Activated T-helper 1 cell treated with anti-CD3 and anti-CD28 coated beads, Interleukin-12 subunit alpha, Interleukin-12 subunit beta, Interleukin-2, Interleukin-4 antibody, amounts not matched to agents 30 ng/mL and 10 ng/mL and 1 ng/mL, durations not matched to agents 14 hours and 24 hours and 36 hours (primary cell): Measurements from ENCODE around the gene TMIGD2. TPM values are rescaled to one million over a fixed set of nuclear protein-coding genes. Genes with fewer than 3 reads are reported as not detected.
"Not testable (repeated sequence)": the region's sequence is repeated elsewhere in the genome, so short reads cannot be mapped to it uniquely, and the experiment has no call there.

Experiments
- DNase-seq: peaks from one replicate; pipeline ENCODE4 v3.0.0; 2021; ENCODE audit warnings: low spot score
- H3K27ac Mint-ChIP-seq: one replicate; pipeline ENCODE4 v1.8.0; 2021; ENCODE audit warnings: mild to moderate bottlenecking, mixed read lengths
- H3K27me3 Mint-ChIP-seq: one replicate; pipeline ENCODE4 v1.8.0; 2022; ENCODE audit warnings: mild to moderate bottlenecking, moderate library complexity, mixed read lengths; ENCODE audit not compliant: insufficient read depth
- H3K36me3 Mint-ChIP-seq: one replicate; pipeline ENCODE4 v1.8.0; 2021; ENCODE audit warnings: low read depth, mixed read lengths
- H3K4me1 Mint-ChIP-seq: one replicate; pipeline ENCODE4 v1.8.0; 2021; ENCODE audit warnings: low read depth, mixed read lengths
- H3K4me3 Mint-ChIP-seq: one replicate; pipeline ENCODE4 v1.8.0; 2021; ENCODE audit warnings: mild to moderate bottlenecking, moderate library complexity, mixed read lengths
- H3K9me3 Mint-ChIP-seq: one replicate; pipeline ENCODE4 v1.8.0; 2021; ENCODE audit warnings: mixed read lengths
- intact Hi-C: fragments of 100-400 bp; cut with micrococcal nuclease; formaldehyde crosslinking; loops from one replicate; pipeline ENCODE4 v1.15.1; 2024
- total RNA-seq: library from RNA; stranded (reverse); gene quantifications from 2 replicates; pipeline ENCODE4 v1.2.3, GENCODE V29; 2022

The TMIGD2 gene, protein sequence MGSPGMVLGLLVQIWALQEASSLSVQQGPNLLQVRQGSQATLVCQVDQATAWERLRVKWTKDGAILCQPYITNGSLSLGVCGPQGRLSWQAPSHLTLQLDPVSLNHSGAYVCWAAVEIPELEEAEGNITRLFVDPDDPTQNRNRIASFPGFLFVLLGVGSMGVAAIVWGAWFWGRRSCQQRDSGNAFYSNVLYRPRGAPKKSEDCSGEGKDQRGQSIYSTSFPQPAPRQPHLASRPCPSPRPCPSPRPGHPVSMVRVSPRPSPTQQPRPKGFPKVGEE
- total RNA-seq: 11.0 and 13.2 TPM in 2 replicates

DNA sequence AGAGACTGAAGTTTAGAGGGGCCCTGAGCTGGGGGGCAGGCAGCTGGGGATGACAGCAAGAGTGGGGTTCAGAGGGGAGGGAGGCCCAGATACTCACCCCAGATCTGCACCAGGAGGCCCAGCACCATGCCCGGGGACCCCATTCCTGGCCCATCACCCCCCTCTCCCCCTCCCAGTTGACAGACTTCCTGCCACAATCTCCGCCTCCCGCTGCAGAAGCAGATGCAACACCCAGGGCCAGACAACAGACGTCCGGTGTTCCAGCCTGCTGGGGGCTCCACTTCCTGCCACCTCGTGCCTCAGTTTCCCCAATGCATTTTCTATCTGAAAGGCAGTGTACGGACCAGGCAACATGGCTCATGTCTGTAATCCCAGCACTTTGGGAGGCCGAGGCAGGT lies at the start of gene TMIGD2:
TSS of gene TMIGD2 (minus strand) at position 147 of the 398 bp plus-strand sequence. CDS start at position 143, 4 bp downstream.
- Mint-ChIP-seq H3K4me3 (peak within 1 kb of the TSS; percentile 84), H3K27ac (peak within 1 kb of the TSS; percentile 86), H3K36me3 (peaks cover 2% of the 10 kb centered on the region), H3K9me3 (no peaks in the 10 kb centered on the region), H3K27me3 (no peaks in the 10 kb centered on the region), H3K4me1 (peaks cover 45% of the 10 kb centered on the region)
- DNase-seq: no peak
- intact Hi-C loops: loop anchor here (5.0 kb wide), 1 partner anchor 35 kb away; no protein-coding TSS in a partner anchor

DNA sequence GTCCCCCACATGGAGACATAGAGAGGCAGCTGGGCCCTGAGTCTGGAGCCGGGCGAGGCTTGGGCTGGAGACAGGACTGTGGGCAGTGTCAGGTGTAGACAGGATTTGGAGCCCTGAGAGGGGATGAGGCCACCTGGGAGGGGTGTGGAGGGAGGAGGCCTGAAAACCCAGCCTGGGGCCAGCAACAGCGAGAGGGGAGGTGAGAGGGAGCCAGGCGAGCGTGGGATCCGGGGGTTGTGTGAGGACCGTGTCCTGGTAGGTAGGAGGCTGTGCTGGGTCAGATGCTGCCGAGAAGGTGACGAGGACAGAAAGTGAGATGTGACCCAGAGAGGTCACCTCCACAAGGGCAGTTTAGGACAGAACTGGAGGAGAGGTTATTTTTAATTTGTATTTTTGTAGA lies 48.5 kb upstream of the TMIGD2 start:
- Mint-ChIP-seq H3K4me3 (no peak overlapping the region), H3K27me3 (no peaks in the 10 kb centered on the region), H3K27ac (no peak overlapping the region), H3K36me3 (peaks cover 9% of the 10 kb centered on the region), H3K9me3 (no peaks in the 10 kb centered on the region), H3K4me1 (no peaks in the 10 kb centered on the region)
- no peak for DNase-seq
- intact Hi-C loops: no loop called here

DNA sequence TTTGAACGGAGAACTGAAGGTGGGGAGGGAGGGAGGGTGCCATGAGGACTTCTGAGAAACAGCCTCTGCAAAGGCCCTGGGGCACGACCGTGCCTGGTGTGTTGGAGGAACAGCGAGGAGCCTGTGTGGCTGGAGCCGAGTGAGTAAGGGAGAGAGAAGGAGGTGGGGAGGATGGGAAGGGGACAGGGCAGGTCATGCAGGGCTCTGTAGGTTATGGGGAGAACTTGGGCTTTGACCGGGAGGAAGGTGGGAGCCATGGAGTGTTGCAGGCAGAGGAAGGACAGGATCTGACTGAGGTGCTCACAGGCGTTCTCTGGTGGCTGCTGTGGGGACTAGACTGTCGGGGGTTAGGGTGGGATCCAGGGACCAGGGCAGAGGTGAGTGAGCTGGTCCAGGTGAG lies 47.9 kb upstream of the TMIGD2 start:
- no peaks in the 10 kb centered on the region for H3K27me3 Mint-ChIP-seq
- intact Hi-C loops: no loop called here
- no peaks in the 10 kb centered on the region for H3K9me3 Mint-ChIP-seq
- no peak for DNase-seq
- H3K27ac Mint-ChIP-seq: no peak overlapping the region
- H3K36me3 Mint-ChIP-seq: peaks cover 9% of the 10 kb centered on the region
- no peaks in the 10 kb centered on the region for H3K4me1 Mint-ChIP-seq
- H3K4me3 Mint-ChIP-seq: no peak overlapping the region

DNA sequence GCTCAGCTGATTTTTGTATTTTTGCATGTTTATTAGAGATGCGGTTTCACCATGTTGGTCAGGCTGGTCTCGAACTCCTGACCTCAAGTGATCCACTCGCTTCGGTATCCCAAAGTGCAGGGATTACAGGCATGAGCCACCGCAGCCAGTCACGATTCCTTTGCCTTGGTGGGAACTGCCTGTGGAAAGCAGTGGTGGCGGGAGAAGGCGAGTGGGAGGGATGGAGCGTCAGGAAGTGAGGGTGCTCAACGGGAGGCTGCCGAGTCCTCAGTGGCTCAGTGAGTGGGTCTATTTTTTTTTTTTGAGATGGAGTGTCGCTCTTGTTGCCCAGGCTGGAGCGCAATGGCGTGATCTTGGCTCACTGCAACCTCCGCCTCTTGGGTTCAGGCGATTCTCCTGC lies 47.0 kb upstream of the TMIGD2 start:
- H3K9me3 Mint-ChIP-seq, DNase-seq, H3K36me3 Mint-ChIP-seq, H3K27ac Mint-ChIP-seq, H3K4me3 Mint-ChIP-seq, H3K4me1 Mint-ChIP-seq, H3K27me3 Mint-ChIP-seq, intact Hi-C loops: not testable (repeated sequence)

DNA sequence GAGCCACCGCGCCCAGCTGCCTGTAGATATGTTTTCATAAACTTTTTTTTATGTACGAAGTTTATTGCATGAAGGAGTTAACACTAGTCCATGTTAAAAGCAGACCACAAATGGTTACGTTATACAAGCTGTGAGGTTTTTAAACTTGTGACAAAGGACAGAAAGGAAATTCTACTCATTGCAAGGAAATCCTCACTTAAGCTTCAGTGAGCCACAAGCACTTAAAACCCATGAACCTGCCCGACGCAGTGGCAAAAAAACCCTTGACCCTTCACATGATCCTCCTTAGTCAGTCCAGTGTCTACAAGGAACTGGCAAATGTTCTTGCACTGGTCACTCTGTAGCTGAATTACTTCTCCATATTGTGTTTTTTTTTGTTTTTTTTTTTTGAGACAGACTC lies 45.3 kb upstream of the TMIGD2 start:
- Mint-ChIP-seq H3K27ac (no peak overlapping the region), H3K27me3 (no peaks in the 10 kb centered on the region), H3K4me3 (no peak overlapping the region), H3K36me3 (peaks cover 6% of the 10 kb centered on the region), H3K9me3 (no peaks in the 10 kb centered on the region), H3K4me1 (no peaks in the 10 kb centered on the region)
- intact Hi-C loops: no loop called here
- no peak for DNase-seq

DNA sequence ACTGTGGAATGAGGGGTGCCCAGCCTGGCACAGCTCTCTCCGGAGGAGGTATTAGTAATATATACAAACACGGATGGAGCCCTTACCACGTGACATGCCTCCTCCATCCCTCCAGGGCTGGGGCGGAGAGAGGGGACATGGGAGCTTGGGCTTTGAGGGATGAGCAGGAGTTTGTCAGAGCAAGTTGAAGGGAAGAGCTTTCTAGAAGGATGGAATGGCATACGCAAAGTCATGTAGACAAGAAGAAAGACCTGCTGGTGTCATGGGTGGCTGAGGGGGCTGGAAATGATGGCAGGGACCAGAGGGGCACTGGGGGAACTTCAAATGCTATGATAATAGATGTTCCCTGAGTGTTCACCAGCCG lies 43.8 kb upstream of the TMIGD2 start:
- no peaks in the 10 kb centered on the region for H3K9me3 Mint-ChIP-seq

DNA sequence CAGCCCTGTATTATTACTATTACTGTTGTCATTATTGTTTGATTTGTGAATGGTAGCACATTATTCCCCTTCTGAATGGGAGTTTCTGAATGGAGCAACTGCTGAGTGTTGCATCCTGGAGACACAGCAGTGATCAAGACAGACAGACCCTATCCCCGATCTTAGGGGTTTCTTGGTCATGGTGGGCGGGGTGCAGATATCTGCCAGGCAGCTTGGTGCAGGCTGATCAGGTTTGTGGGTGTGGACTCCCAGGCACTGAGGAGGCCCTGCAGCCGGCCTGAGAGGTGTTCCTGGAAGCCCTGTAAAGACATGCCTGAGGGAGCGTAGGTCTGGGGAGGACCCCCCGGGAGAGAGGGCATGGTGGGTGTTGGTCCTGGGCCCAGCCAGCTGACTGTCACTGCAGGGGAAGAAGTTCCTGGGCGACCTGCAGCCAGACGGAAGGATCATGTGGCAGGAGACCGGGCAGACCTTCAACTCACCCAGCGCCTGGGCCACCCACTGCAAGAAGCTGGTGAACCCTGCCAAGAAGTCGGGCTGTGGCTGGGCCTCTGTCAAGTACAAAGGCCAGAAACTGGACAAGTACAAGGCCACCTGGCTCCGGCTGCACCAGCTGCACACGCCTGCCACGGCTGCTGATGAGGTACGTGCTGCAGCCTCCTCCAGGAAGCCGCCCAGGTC lies 43.3 kb upstream of the TMIGD2 start:
- Mint-ChIP-seq H3K27ac (no peak overlapping the region), H3K4me1 (no peaks in the 10 kb centered on the region), H3K4me3 (peak overlapping the region; percentile 61), H3K36me3 (peaks cover 5% of the 10 kb centered on the region), H3K9me3 (no peaks in the 10 kb centered on the region), H3K27me3 (no peaks in the 10 kb centered on the region)
- DNase-seq: no peak
- intact Hi-C loops: no loop called here

More for the DNA sequence above, 43.8 kb upstream of the TMIGD2 start:
- Mint-ChIP-seq H3K27me3 (no peaks in the 10 kb centered on the region), H3K4me1 (no peaks in the 10 kb centered on the region), H3K4me3 (peak overlapping the region; percentile 42), H3K36me3 (peaks cover 6% of the 10 kb centered on the region), H3K27ac (peak overlapping the region; percentile 19)
- intact Hi-C loops: no loop called here
- no peak for DNase-seq

DNA sequence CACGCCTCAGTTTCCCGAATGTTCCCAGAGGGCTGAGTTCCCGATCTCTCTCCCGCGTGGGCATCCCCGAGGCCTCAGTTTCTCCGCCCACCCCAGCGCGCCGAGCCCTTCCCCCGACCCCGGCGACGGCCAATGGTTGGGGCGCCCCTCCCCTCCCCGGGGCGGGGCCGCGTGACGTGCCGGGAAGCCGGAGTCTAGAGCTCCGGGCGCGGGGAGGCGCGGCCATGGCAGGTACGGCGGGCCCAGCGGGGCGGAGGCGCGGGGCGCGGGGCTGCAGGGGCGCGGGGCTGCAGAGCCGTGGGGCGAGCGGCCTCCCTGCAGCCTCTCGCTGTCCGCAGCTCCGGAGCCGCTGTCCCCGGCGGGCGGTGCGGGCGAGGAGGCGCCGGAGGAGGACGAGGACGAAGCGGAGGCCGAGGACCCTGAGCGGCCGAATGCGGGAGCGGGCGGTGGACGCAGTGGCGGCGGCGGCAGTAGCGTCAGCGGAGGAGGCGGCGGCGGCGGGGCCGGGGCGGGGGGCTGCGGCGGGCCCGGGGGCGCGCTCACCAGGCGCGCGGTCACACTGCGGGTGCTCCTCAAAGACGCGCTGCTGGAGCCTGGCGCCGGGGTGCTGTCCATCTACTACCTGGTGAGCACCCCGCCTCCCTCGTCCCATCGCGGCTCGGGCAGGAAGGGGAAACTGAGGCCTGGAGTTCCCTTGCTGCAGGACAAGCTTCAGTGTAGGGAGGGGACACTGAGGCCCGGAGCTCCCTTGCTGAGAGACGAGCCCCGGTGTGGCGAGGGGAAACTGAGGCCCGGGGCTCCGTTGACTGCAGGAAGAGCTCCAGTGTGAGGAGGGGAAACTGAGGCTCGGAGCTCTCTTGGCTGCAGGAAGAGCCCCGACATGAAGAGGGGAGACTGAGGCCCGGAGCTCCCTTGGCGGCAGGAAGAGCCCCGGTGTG lies 41.5 kb upstream of the TMIGD2 start, which contains the start of gene MPND:
TSS of gene MPND (plus strand) at position 193 of the 938 bp plus-strand sequence. CDS start at position 225, 32 bp downstream.
- peak within 1 kb of the TSS; percentile 91 for H3K4me3 Mint-ChIP-seq
- intact Hi-C loops: loop anchor here (1.0 to 2.0 kb wide), 8 partner anchors 15 to 771 kb away; partner anchors contain the start of genes APBA3, HMG20B, SH3GL1 and UBXN6
- H3K36me3 Mint-ChIP-seq: peaks cover 3% of the 10 kb centered on the region
- H3K9me3 Mint-ChIP-seq: no peaks in the 10 kb centered on the region
- DNase-seq: peak; percentile 96
- peak within 1 kb of the TSS; percentile 90 for H3K27ac Mint-ChIP-seq
- peaks cover 9% of the 10 kb centered on the region for H3K4me1 Mint-ChIP-seq
- no peaks in the 10 kb centered on the region for H3K27me3 Mint-ChIP-seq

DNA sequence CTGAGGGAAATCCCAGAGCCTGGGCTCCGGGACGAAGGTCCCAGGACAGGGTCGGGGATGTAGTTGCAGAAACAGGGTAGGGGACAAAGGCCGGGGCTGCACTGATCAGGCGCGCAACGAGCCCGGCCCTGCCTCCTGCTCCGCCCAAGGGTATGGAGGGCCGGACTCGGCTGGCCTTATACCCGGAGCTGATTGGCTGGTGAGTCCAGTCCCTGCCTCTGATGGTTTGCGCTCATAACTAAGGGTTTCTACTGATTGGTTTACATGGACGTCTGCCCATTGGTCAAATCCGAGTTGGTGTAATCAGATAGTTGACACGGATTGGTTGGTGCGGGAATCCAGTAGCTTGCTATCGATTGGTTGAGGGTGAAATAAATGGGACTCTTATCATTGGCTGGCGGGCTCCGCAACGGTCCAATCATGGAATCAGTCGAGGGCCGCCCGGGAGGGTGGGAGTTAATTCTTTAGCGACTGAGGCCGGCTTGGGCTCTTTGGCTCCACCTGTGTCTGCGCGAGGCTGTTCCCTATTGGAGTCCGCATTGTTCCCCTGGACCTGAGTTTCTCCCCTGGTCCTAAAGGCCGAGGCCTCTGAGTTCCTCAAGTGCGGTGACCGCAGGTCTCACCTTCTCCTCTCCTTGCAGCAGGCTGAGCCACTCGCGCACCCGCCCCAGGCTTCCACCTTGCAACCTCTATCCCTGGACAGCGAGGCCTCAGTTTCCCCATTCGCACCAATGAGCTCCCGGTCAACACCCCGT lies 40.6 kb upstream of the TMIGD2 start:
- intact Hi-C loops: loop anchor here (1.0 to 2.0 kb wide), 11 partner anchors 10 to 770 kb away; partner anchors contain the start of genes APBA3, FSD1, HMG20B and SH3GL1
- peak; percentile 92 for DNase-seq
- peaks cover 3% of the 10 kb centered on the region for H3K36me3 Mint-ChIP-seq
- peak overlapping the region; percentile 90 for H3K27ac Mint-ChIP-seq
- H3K9me3 Mint-ChIP-seq: no peaks in the 10 kb centered on the region
- H3K27me3 Mint-ChIP-seq: no peaks in the 10 kb centered on the region
- H3K4me1 Mint-ChIP-seq: peaks cover 18% of the 10 kb centered on the region
- peak overlapping the region; percentile 91 for H3K4me3 Mint-ChIP-seq

DNA sequence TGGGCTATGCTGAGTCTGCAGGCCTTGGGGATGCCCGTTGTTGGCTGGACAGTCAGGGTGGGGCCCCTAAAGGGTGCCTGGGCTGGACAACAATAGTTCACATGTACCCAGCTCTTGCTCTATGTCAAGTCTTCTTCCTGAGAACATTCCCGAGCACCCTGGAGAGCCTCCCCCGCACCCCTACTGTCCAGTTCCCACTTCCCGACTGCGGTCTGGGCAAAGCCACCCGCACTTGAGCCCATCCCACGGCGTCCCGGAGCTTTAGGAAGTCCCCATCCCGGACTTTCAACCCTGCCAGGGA lies 40.1 kb upstream of the TMIGD2 start:
- no peaks in the 10 kb centered on the region for H3K27me3 Mint-ChIP-seq

DNA sequence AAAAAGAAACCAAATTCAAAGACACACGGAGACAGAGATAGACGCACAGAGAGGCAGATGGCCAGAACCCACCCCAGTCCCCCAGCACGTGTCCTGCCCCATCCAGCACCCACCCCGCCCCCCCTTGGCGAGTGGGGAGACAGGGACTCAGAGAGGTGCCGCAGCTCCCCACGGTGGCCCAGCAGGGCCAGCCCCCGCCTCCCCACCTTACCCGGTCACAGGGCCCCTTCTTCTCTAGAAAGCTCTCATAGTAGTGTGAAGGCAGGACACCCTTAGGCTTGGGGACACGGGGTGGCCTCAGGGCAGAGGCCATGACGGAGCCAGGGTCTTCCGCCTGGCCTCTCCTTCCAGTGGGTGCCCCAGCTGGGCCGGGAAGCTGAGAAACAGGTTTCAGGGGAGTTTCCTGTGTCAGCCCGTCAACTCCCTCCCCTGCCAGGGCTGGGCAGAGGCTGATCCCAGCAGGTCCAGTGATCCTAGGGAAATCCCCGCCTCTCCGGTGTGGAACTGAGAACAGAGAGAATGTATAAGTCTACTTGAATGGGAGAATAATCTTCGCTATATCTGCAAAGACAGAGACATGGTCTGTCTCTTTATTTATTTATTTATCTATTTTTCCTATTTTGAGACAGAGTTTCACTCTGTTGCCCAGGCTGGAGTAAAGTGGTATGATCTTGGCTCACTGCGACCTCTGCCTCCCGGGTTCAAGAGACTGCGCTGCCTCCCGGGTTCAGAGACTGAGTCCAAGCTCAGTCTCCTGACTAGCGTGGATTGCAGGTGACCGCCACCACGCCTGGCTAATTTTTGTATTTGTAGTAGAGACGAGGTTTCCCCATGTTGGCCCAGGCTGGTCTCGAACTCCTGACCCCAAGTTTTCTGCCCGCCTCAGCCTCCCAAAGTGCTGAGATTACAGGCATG lies 36.5 kb upstream of the TMIGD2 start, which contains the start of gene STAP2:
TSS of gene STAP2 (minus strand) at position 387 of the 915 bp plus-strand sequence. CDS start at position 313, 74 bp downstream.
- DNase-seq: no peak
- peaks cover 13% of the 10 kb centered on the region for H3K9me3 Mint-ChIP-seq
- intact Hi-C loops: loop anchor here (1.0 kb wide), 1 partner anchor 71 kb away; no protein-coding TSS in a partner anchor
- H3K36me3 Mint-ChIP-seq: peaks cover 14% of the 10 kb centered on the region
- peak within 1 kb of the TSS; percentile 89 for H3K27ac Mint-ChIP-seq
- H3K4me3 Mint-ChIP-seq: peak within 1 kb of the TSS; percentile 81
- H3K4me1 Mint-ChIP-seq: peaks cover 29% of the 10 kb centered on the region
- H3K27me3 Mint-ChIP-seq: no peaks in the 10 kb centered on the region

More for the DNA sequence above, 40.1 kb upstream of the TMIGD2 start:
- Mint-ChIP-seq H3K27ac (peak overlapping the region; percentile 90), H3K9me3 (no peaks in the 10 kb centered on the region), H3K4me3 (peak overlapping the region; percentile 91), H3K4me1 (peaks cover 20% of the 10 kb centered on the region), H3K36me3 (peaks cover 3% of the 10 kb centered on the region)
- intact Hi-C loops: loop anchor here (1.0 to 2.0 kb wide), 7 partner anchors 10 to 769 kb away; partner anchors contain the start of genes APBA3, FSD1, HMG20B and UBXN6
- no peak for DNase-seq
